GM21825 (cell line): Measurements from ENCODE around the gene NCF4.

ENCODE experiments used
- ATAC-seq: cut with Tn5 transposase; IDR thresholded peaks from one replicate; pipeline ENCODE4 v1.9.1; 2021; ENCODE audit warnings: mild to moderate bottlenecking, moderate library complexity; ENCODE audit not compliant: unreplicated experiment

The NCF4 gene

DNA sequence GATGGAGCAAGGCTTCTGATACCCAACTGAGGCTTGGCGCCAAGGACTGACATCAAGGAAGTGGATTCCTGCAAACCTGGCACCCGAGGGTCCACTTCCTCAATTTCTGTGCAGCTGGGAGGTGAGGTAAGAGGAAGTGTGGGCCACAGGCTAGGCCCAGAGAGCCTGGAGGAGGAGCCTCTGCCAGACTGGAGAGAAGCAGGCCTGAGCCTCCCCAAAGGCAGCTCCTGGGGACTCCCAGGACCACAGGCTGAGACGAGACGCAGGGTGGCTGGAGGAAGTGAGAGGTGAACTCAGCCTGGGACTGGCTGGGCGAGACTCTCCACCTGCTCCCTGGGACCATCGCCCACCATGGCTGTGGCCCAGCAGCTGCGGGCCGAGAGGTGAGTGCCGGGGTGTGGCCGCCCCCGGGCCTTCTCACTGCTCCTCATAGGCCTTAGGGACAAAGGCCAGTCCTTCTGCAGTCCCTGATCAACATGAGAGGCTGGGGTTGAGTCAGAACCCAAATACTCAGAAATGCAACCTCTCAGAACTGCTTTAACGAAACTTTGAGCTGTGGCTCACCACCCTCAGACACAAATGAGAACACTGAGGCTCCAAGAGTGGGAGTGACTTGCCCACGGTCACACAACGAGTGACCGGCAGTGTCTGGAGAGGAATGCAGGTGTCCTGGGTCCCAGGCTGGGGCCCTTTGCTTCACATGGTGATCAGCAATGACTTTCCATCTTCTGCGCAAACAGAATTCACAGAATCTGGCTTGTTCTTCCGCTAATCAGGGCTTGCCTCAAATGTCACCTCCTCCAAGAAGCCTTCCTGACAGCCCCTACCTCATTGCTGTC, at the start of gene NCF4:
TSS of gene NCF4 (plus strand) at position 186 of the 839 bp plus-strand sequence. CDS start at position 352, 166 bp downstream.
- ATAC-seq = peak; percentile 61

DNA sequence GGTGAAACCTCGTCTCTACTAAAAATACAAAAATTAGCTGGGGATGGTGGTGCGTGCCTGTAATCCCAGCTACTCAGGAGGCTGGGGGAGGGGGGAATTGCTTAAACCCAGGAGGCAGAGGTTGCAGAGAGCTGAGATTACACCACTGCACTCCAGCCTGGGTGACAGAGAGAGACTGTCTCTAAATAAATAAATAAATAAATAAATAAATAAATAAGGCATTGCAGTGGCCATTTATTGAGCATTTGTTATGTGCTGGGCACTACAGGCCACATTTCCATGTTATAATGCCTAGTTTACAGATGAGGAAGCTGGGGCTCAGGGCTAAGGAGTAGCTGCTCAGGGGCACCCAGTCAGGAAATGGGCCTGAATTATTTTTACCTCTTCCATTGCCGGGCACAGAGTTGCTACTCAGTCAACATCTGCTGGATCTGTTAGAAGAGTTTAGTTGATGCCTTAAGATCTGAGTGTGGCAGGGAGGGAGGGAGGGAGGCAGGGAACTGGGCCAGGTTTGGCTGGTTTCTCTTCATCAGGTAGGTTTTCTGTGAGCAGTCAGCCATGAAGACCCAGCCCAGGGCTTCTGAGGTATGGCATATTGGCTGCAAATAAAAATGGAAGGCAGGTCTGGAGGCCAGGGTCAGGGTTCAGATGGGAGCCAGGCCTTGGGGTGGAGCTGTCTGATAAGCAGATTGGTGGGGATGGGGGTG, 49.6 kb upstream of the NCF4 start:
- ATAC-seq = no peak

DNA sequence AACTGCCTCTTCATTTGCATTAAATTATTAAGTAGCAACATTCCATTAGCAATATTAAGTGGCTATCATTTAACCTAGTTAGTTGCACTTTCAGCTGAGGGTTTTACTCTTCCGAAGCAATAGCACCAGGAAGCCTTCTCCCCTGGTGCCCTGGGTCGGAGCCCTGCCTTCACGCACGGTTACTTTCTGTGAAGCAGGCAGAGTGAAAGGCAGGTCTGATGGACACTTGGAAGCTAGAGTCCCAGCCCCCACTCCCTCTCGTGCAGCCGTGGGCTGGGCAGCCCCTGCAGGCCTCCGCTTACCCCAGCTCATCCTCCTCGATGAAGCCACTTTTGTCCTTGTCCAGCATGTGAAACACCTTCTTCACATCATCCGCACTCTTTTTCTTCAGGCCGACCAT, 46.0 kb upstream of the NCF4 start:
- no peak for ATAC-seq

GRCh38 chr22:36815558-36816338, 45.1 kb upstream of the NCF4 start:
- no peak for ATAC-seq

DNA sequence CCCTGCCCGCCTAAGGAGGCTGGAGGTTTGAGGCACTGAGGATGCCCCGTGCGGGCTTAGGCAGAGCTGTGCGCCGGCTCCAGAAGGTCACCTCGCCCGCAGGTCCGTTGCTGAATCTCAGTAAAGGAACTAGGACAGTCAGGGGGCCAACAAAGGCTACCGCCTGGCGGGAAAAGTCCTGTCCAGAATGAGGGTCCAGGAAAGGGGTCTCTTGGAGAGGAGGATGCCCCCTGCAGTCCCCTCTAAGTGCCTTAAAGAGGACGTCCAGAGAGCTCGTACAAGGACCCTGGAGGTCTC, 44.5 kb upstream of the NCF4 start:
- ATAC-seq = no peak

DNA sequence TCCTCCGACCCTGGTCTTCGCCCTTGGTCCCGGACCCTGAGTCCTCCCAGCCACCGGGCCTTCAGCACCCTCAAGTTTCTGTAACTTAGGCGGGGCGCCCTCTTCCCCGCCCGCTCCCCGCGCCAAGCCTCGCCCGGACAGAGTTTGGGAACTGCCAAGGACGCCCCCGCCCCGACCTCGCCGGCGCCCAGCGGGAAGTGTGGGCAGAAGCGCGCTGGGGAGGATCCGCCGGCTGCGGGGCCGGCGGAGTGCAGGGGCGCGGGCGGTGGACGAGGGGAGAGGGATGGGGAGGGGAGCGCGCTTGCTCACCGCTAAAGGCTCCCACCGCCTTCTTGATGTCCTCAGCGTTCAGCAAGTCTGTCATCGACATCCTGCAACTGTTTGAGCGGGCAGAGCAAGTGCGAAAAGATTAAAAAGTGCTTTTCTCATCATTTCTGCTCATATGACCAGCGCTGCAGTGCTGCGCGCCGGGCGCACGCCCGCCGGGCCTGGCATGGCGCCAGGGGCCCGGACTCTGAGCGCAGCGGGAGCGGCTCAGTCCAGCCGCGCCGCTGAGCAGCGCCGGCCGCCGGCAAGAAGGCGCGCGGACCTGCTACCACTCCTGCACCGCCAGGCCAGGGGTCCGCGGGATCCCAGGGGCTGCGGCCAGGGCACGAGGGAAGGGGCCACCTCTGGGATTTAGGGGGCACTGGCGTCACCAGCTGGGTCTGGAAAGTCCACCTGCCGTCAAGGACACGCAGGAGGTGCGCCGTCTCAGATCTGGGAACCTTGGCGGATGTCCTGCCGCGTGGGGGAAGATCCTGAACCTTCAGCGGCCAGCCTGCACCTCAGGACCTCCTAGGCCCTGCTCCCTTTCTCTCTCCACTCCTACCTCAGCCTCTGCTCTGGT, 43.9 kb upstream of the NCF4 start, which contains the start of gene PVALB:
TSS of gene PVALB (minus strand) at position 400 of the 889 bp plus-strand sequence. CDS start at position 370, 30 bp downstream.
- ATAC-seq = no peak

DNA sequence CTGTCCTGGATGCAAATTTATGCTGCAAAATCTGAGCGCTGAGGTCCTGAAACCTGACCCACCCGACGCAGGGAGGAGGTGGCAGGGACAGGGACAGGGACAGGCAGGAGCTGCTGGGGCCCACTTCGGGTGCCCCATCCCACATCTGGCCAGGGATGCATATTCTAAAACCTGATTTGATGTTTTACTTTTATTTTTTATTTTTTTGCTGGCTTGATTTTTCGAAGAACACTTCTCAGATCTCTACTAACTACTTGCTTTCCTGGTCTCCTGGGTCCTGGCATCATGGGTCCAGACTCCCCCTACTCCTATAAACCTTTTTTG, 43.3 kb upstream of the NCF4 start:
- no peak for ATAC-seq

GRCh38 chr22:36818010-36818642, 42.7 kb upstream of the NCF4 start:
- ATAC-seq = no peak

GRCh38 chr22:36819112-36819511, 41.7 kb upstream of the NCF4 start:
- no peak for ATAC-seq

GRCh38 chr22:36822581-36822980, 38.2 kb upstream of the NCF4 start:
- ATAC-seq = no peak

DNA sequence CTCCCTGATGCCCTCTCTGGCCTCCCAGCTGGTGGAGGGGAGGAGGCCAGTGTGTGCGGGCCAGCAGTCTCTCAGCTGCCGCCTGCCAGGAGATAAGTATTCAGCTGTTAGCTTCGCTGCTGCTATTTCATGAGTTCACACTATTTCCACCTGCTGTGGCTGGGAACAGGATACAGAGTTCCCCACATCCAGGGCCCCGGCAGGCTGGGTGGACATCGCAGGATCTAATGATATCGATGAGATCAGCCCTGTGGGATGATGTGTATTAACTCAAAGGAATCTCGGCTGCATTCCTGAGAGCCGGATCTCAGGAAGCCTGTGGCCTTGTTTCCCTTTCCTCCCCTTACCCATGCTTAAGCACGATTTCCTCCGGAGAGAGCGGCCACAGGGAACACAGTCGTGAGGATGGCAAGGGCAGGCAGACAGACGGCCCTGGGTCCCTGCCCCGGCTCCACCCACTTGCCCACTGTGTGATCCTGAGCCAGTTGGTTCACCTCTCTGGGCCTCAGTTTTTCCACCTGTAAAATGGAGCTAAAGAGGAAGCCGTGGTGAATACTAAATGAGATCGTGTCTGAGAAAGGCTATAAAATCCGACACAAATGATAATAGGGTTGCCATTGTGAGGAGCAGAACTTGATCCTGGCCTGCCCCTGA, 37.5 kb upstream of the NCF4 start:
- ATAC-seq = no peak

- no peak for ATAC-seq
Observed at GRCh38 chr22:36824655-36825054, 36.2 kb upstream of the NCF4 start.

DNA sequence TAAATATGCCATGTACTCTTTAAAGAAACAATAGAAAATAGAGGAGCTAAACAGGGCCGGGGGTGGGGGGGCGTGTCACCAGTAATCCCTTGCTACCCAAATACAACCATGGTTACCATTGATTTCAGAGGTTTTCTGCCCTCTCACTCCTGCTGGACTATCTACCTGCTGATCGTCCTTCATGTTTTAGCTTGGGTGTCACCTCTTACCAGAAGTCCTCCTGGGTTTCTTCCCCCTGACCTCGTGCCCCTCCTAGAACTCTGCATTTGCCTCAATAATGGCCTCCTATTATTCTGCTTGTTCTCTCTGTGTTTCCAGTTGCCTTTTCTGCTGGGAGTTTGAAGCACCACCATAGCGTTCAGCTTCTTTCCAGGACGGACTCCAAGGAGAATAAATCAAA, 34.5 kb upstream of the NCF4 start:
- no peak for ATAC-seq

DNA sequence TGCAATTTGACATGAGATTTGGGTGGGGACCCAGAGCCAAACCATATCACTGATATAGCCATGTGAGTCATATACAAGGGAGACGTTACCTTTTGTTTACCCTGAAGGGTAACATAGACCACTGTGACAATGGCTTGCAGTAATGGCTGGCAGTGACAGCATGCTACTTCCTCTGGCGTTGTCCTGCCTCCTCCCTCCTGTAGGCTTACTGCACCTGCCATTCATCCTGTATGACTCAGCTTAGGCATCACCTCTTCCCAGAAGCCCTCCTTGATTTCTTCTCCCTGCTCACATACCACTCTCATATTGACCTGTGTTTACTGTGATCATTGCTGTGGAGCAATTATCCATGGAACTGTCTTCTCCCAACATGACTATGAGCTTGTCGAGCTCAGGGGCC, 32.0 kb upstream of the NCF4 start:
- ATAC-seq = no peak

- no peak for ATAC-seq
Observed at GRCh38 chr22:36829370-36830002, 31.3 kb upstream of the NCF4 start.

GRCh38 chr22:36830601-36831000, 30.2 kb upstream of the NCF4 start:
- no peak for ATAC-seq

- no peak for ATAC-seq
Observed at GRCh38 chr22:36831206-36831605, 29.6 kb upstream of the NCF4 start.

GRCh38 chr22:36831717-36832116, 29.1 kb upstream of the NCF4 start:
- no peak for ATAC-seq

DNA sequence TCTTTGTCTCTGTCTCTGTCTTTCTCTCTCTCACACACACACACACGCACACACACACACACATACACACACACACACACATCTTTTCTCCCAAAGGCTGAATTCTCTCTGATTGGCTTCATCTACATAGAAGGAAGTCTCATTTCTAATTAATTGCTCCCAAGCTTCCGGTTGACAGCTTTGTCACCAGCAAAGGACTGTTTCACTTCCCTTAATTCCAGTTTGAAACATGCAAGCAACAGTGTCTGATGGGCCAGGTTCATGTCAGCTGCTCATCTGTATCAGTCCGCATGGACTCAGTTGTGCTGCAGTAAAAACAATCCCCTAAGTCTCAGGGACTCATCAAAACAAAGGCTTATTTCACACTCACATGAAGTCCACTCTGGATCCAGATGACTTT, 27.7 kb upstream of the NCF4 start:
- ATAC-seq = no peak
